Coronary artery (tissue), 2 donors: ENCODE data around the gene GFER.
"Not testable (repeated sequence)": the region's sequence is repeated elsewhere in the genome, so short reads cannot be mapped to it uniquely, and the experiment has no call there.

Experiments used
- DNase-seq: peaks from one replicate; pipeline ENCODE4 v3.0.0-alpha.2; 2017; ENCODE audit warnings: low spot score
- H3K27ac ChIP-seq, 2 donors: fragments of 200-600 bp; sonication (generic); one replicate each; pipeline ENCODE4 v1.5.1; 2016 to 2019
- H3K4me3 ChIP-seq: fragments of 200-600 bp; sonication (generic); 2 replicates; pipeline ENCODE4 v1.5.1; 2016; ENCODE audit warnings: mild to moderate bottlenecking, moderate library complexity
- CTCF ChIP-seq: fragments of 200-600 bp; sonication (generic); IDR thresholded peaks from one replicate; pipeline ENCODE4 v1.5.1; 2019; ENCODE audit warnings: antibody characterized with exemption

Gene GFER

GRCh38 chr16:1946495-1947368 lies 37.3 kb upstream of the GFER start:
- no peak overlapping the region for H3K4me3 ChIP-seq
- DNase-seq = no peak
- no peak for TF ChIP-seq CTCF
- no peak overlapping the region for H3K27ac ChIP-seq

GRCh38 chr16:1947369-1947670 lies 36.7 kb upstream of the GFER start:
- DNase-seq = no peak
- Histone ChIP-seq H3K27ac (no peak overlapping the region), H3K4me3 (no peak overlapping the region)
- no peak for TF ChIP-seq CTCF

- no peak for TF ChIP-seq CTCF
- Histone ChIP-seq H3K27ac (no peak overlapping the region), H3K4me3 (no peak overlapping the region)
- no peak for DNase-seq
These were observed 34.5 kb upstream of the GFER start for GRCh38 chr16:1949507-1949906.

GRCh38 chr16:1950047-1950446 lies 33.9 kb upstream of the GFER start:
- no peak overlapping the region for H3K27ac ChIP-seq
- no peak for DNase-seq
- no peak for TF ChIP-seq CTCF
- H3K4me3 ChIP-seq = no peak overlapping the region

GRCh38 chr16:1950559-1950958 lies 33.4 kb upstream of the GFER start:
- DNase-seq = no peak
- no peak for TF ChIP-seq CTCF
- no peak overlapping the region for H3K4me3 ChIP-seq

GRCh38 chr16:1953734-1954133 lies 30.3 kb upstream of the GFER start:
- Histone ChIP-seq H3K4me3 (no peak overlapping the region), H3K27ac (no peak overlapping the region)
- no peak for TF ChIP-seq CTCF
- DNase-seq = no peak

More at GRCh38 chr16:1950559-1950958, 33.4 kb upstream of the GFER start:
- H3K27ac ChIP-seq = no peak overlapping the region

GRCh38 chr16:1957434-1958142 lies 26.4 kb upstream of the GFER start:
- DNase-seq, H3K27ac ChIP-seq, H3K4me3 ChIP-seq: not testable (repeated sequence)

- DNase-seq, H3K4me3 ChIP-seq, H3K27ac ChIP-seq: not testable (repeated sequence)
These were observed 25.9 kb upstream of the GFER start for GRCh38 chr16:1958143-1958491.
